Naive thymus-derived CD4-positive, alpha-beta T cell (primary cell): ENCODE data around the gene KRT81. TPM values are rescaled to one million over a fixed set of nuclear protein-coding genes. Genes with fewer than 3 reads are reported as not detected.

Experiments
- ATAC-seq: fragments of 150-1000 bp; cut with Tn5 transposase; 2 replicates; pipeline ENCODE4 v1.10.0; 2021; ENCODE audit warnings: mild to moderate bottlenecking, moderate library complexity
- CTCF ChIA-PET: fragments of 350-600 bp; sonication (Branson Sonifier 250); formaldehyde crosslinking; loops from one replicate; lab custom pipeline; 2021; ENCODE audit warnings: antibody characterized with exemption; lab: Charles Lee
- POLR2A ChIA-PET: fragments of 350-600 bp; sonication (Branson Sonifier 250); formaldehyde crosslinking; loops from one replicate; lab custom pipeline; 2021; ENCODE audit warnings: antibody characterized with exemption, inconsistent platforms; lab: Charles Lee
- DNase-seq, 9 donors: peaks; one replicate each; pipeline versions ENCODE4 v3.0.0 to v3.0.0-alpha.2; 2020 to 2022; ENCODE audit warnings: mixed read lengths in 1 of 9
- H3K27ac ChIP-seq: one replicate; pipeline ENCODE4 v1.7.0; 2013; ENCODE audit warnings: mild to moderate bottlenecking, low read depth, low read length, moderate library complexity
- H3K27me3 ChIP-seq, 2 donors: one replicate each; pipeline ENCODE4 v1.7.0; 2013; ENCODE audit warnings: low read length in 2 of 2, mild to moderate bottlenecking in 2 of 2, moderate library complexity in 2 of 2; ENCODE audit not compliant: control insufficient read depth in 2 of 2, insufficient read depth in 2 of 2
- H3K36me3 ChIP-seq, 3 experiments: 1 replicate in 2 of 3; 2 replicates in 1 of 3; pipeline ENCODE4 v1.7.0; 2013; ENCODE audit warnings: low read length in 3 of 3, mild to moderate bottlenecking in 3 of 3, moderate library complexity in 1 of 3; ENCODE audit not compliant: insufficient read depth in 3 of 3, control insufficient read depth in 2 of 3
- H3K4me1 ChIP-seq, 2 donors: one replicate each; pipeline ENCODE4 v1.7.0; 2013; ENCODE audit warnings: low read length in 2 of 2, mild to moderate bottlenecking in 2 of 2, moderate library complexity in 1 of 2; ENCODE audit not compliant: control insufficient read depth in 2 of 2, insufficient read depth in 2 of 2
- H3K4me3 ChIP-seq: 2 replicates; pipeline ENCODE4 v1.7.0; 2013; ENCODE audit warnings: mild to moderate bottlenecking, low read length
- H3K9me3 ChIP-seq, 3 experiments: 1 replicate in 2 of 3; 2 replicates in 1 of 3; pipeline ENCODE4 v1.7.0; 2013; ENCODE audit warnings: low read length in 3 of 3; ENCODE audit not compliant: control insufficient read depth in 2 of 3
- H3K27ac Mint-ChIP-seq, 9 donors: one replicate each; pipeline ENCODE4 v1.8.0; 2020 to 2022; ENCODE audit warnings: mixed read lengths in 9 of 9, mild to moderate bottlenecking in 8 of 9, moderate library complexity in 5 of 9, inconsistent platforms in 2 of 9
- H3K27me3 Mint-ChIP-seq, 5 donors: one replicate each; pipeline ENCODE4 v1.8.0; 2021 to 2022; ENCODE audit warnings: mixed read lengths in 5 of 5, mild to moderate bottlenecking in 1 of 5
- H3K36me3 Mint-ChIP-seq, 5 donors: one replicate each; pipeline ENCODE4 v1.8.0; 2020 to 2022; ENCODE audit warnings: mixed read lengths in 5 of 5, mild to moderate bottlenecking in 3 of 5, inconsistent platforms in 1 of 5
- H3K4me1 Mint-ChIP-seq, 7 donors: one replicate each; pipeline ENCODE4 v1.8.0; 2020 to 2022; ENCODE audit warnings: mixed read lengths in 7 of 7, mild to moderate bottlenecking in 3 of 7, inconsistent platforms in 1 of 7
- H3K4me3 Mint-ChIP-seq, 10 donors: one replicate each; pipeline ENCODE4 v1.8.0; 2020 to 2022; ENCODE audit warnings: mild to moderate bottlenecking in 10 of 10, mixed read lengths in 10 of 10, moderate library complexity in 6 of 10, inconsistent platforms in 2 of 10
- H3K9me3 Mint-ChIP-seq, 11 donors: one replicate each; pipeline ENCODE4 v1.8.0; 2020 to 2022; ENCODE audit warnings: mixed read lengths in 11 of 11, mild to moderate bottlenecking in 4 of 11, inconsistent platforms in 1 of 11, moderate library complexity in 1 of 11
- intact Hi-C, 2 donors: fragments of 100-400 bp; cut with micrococcal nuclease; formaldehyde crosslinking; loops; one replicate each; pipeline ENCODE4 v1.15.1; 2023
- polyA plus RNA-seq, 2 donors: library from polyadenylated mRNA; unstranded; fragments of 300-500 nt; fragmentation: Illumina TruSeq; gene quantifications; one replicate each; pipeline ENCODE4 v1.2.3, GENCODE V29; 2021
- total RNA-seq, 6 experiments: library from RNA in 5 of 6; stranded (reverse) in 5 of 6; gene quantifications; 1 replicate in 5 of 6; 2 replicates in 1 of 6; pipeline ENCODE4 v1.2.3 and lab custom pipeline; 2021 to 2026

The KRT81 gene
- total RNA-seq: under 1 TPM in 2 of 5 experiments, not detected in 3; 0.15 to 0.21 TPM
- not detected for polyA plus RNA-seq
- total RNA-seq (lab: John Stamatoyannopoulos, UW): 4.2 reads per million, percentile 21 among the genes with 10 or more reads in this experiment

GRCh38 chr12:52291267-52291935 lies at the start of gene KRT81:
TSS of gene KRT81 (minus strand) at chr12:52291534. CDS start at chr12:52291465, 69 bp downstream.
- peaks cover 0 to 19% (median 4%) of the 10 kb centered on the region in 7 donors for H3K4me1 Mint-ChIP-seq
- Histone ChIP-seq H3K27ac (no peak within 1 kb of the TSS), H3K36me3 (no peaks in the 10 kb centered on the region), H3K4me1 (no peaks in the 10 kb centered on the region), H3K4me3 (no peak within 1 kb of the TSS), H3K27me3 (no peaks in the 10 kb centered on the region), H3K9me3 (no peaks in the 10 kb centered on the region)
- intact Hi-C loops: no loop called here
- no peak for ATAC-seq
- H3K36me3 Mint-ChIP-seq: no peaks in the 10 kb centered on the region
- POLR2A ChIA-PET: no interaction called here
- H3K27ac Mint-ChIP-seq: no peak within 1 kb of the TSS
- H3K4me3 Mint-ChIP-seq: no peak within 1 kb of the TSS
- DNase-seq: no peak
- H3K27me3 Mint-ChIP-seq: peaks cover 0 to 39% (median 11%) of the 10 kb centered on the region in 5 donors
- CTCF ChIA-PET: no interaction called here
- no peaks in the 10 kb centered on the region for H3K9me3 Mint-ChIP-seq

- ChIA-PET POLR2A (no interaction called here), CTCF (interaction anchor here (1.2 to 1.5 kb wide), 2 partner anchors 10 to 11 kb away, joined by 4 to 5 read pairs; no protein-coding TSS in a partner anchor)
- Mint-ChIP-seq H3K27ac (peak overlapping the region in 1 of 9 donors; percentile 32), H3K9me3 (peaks cover 0 to 25% (median 8%) of the 10 kb centered on the region in 11 donors), H3K4me1 (no peaks in the 10 kb centered on the region), H3K27me3 (peaks cover 0 to 21% (median 12%) of the 10 kb centered on the region in 5 donors), H3K36me3 (peaks cover 0 to 9% (median 4%) of the 10 kb centered on the region in 5 donors), H3K4me3 (no peak overlapping the region)
- Histone ChIP-seq H3K4me3 (no peak overlapping the region), H3K4me1 (no peaks in the 10 kb centered on the region), H3K36me3 (no peaks in the 10 kb centered on the region), H3K9me3 (no peaks in the 10 kb centered on the region), H3K27ac (no peak overlapping the region), H3K27me3 (no peaks in the 10 kb centered on the region)
- ATAC-seq (no peak), DNase-seq (no peak)
- intact Hi-C loops: no loop called here
These were observed 47.1 kb upstream of the KRT81 start for GRCh38 chr12:52338241-52338960.

DNA sequence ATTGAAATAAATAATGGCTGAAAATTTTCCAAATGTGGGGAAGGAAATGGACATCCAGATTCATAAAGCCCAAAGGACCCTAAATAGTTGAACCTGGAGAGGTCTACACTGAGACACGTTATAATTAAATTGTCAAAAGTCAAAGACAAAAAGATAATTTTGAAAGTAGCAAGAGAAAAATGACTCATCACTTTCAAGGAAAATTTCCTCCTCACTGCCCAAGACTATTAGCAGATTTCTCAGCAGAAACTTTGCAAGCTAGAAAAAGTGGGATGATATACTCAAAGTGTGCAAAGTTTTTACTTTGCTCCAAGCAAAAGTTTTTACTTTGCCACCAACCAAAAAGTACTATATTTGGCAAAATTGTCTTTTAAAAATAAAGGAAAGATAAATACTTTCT lies 45.7 kb upstream of the KRT81 start:
- Histone ChIP-seq H3K27me3 (no peaks in the 10 kb centered on the region), H3K36me3 (no peaks in the 10 kb centered on the region), H3K9me3 (no peaks in the 10 kb centered on the region), H3K27ac (no peak overlapping the region), H3K4me1 (no peaks in the 10 kb centered on the region), H3K4me3 (no peak overlapping the region)
- peaks cover 0 to 26% (median 12%) of the 10 kb centered on the region in 5 donors for H3K27me3 Mint-ChIP-seq
- CTCF ChIA-PET: interaction anchor here (1.5 kb wide), 1 partner anchor 9 kb away, joined by 5 read pairs; no protein-coding TSS in a partner anchor
- peaks cover 0 to 25% (median 7%) of the 10 kb centered on the region in 11 donors for H3K9me3 Mint-ChIP-seq
- ATAC-seq (no peak), DNase-seq (no peak)
- no peaks in the 10 kb centered on the region for H3K4me1 Mint-ChIP-seq
- no peak overlapping the region for H3K4me3 Mint-ChIP-seq
- POLR2A ChIA-PET: no interaction called here
- H3K27ac Mint-ChIP-seq: no peak overlapping the region
- intact Hi-C loops: no loop called here
- H3K36me3 Mint-ChIP-seq: peaks cover 0 to 9% (median 4%) of the 10 kb centered on the region in 5 donors

GRCh38 chr12:52336641-52337040 lies 45.3 kb upstream of the KRT81 start:
- peaks cover 0 to 26% (median 12%) of the 10 kb centered on the region in 5 donors for H3K27me3 Mint-ChIP-seq
- H3K27ac Mint-ChIP-seq: no peak overlapping the region
- H3K27ac ChIP-seq: no peak overlapping the region
- no peaks in the 10 kb centered on the region for H3K4me1 Mint-ChIP-seq
- H3K9me3 Mint-ChIP-seq: peaks cover 0 to 25% (median 7%) of the 10 kb centered on the region in 11 donors
- H3K4me3 ChIP-seq: no peak overlapping the region
- ChIA-PET POLR2A (no interaction called here), CTCF (interaction anchor here (1.5 kb wide), 1 partner anchor 8 kb away, joined by 5 read pairs; no protein-coding TSS in a partner anchor)
- H3K27me3 ChIP-seq: no peaks in the 10 kb centered on the region
- H3K4me1 ChIP-seq: no peaks in the 10 kb centered on the region
- intact Hi-C loops: no loop called here
- H3K36me3 ChIP-seq: no peaks in the 10 kb centered on the region
- no peaks in the 10 kb centered on the region for H3K9me3 ChIP-seq
- H3K4me3 Mint-ChIP-seq: no peak overlapping the region
- DNase-seq (no peak), ATAC-seq (no peak)
- H3K36me3 Mint-ChIP-seq: peaks cover 0 to 9% (median 4%) of the 10 kb centered on the region in 5 donors

GRCh38 chr12:52335598-52336262 lies 44.4 kb upstream of the KRT81 start:
- no peaks in the 10 kb centered on the region for H3K27me3 ChIP-seq
- DNase-seq (no peak), ATAC-seq (no peak)
- intact Hi-C loops: no loop called here
- Mint-ChIP-seq H3K27me3 (peaks cover 0 to 26% (median 12%) of the 10 kb centered on the region in 5 donors), H3K4me3 (no peak overlapping the region), H3K9me3 (peaks cover 0 to 25% (median 7%) of the 10 kb centered on the region in 11 donors), H3K36me3 (peaks cover 0 to 9% (median 4%) of the 10 kb centered on the region in 5 donors), H3K4me1 (no peaks in the 10 kb centered on the region), H3K27ac (no peak overlapping the region)
- H3K36me3 ChIP-seq: no peaks in the 10 kb centered on the region
- H3K4me3 ChIP-seq: no peak overlapping the region
- no peaks in the 10 kb centered on the region for H3K9me3 ChIP-seq
- no peak overlapping the region for H3K27ac ChIP-seq
- no peaks in the 10 kb centered on the region for H3K4me1 ChIP-seq
- ChIA-PET POLR2A (no interaction called here), CTCF (interaction anchor here (0.6 kb wide), 1 partner anchor 179 kb away, joined by 3 read pairs; no protein-coding TSS in a partner anchor)

- H3K27ac ChIP-seq: no peak overlapping the region
- H3K4me3 ChIP-seq: no peak overlapping the region
- peaks cover 0 to 25% (median 7%) of the 10 kb centered on the region in 11 donors for H3K9me3 Mint-ChIP-seq
- no peak for ATAC-seq
- intact Hi-C loops: no loop called here
- peaks cover 0 to 26% (median 15%) of the 10 kb centered on the region in 5 donors for H3K27me3 Mint-ChIP-seq
- no peaks in the 10 kb centered on the region for H3K27me3 ChIP-seq
- no peak overlapping the region for H3K4me3 Mint-ChIP-seq
- no peak for DNase-seq
- no peak overlapping the region for H3K27ac Mint-ChIP-seq
- CTCF ChIA-PET: interaction anchor here (0.6 kb wide), 1 partner anchor 397 kb away, joined by 3 read pairs; no protein-coding TSS in a partner anchor
- POLR2A ChIA-PET: interaction anchor here (0.6 kb wide), 1 partner anchor 397 kb away, joined by 4 read pairs; no protein-coding TSS in a partner anchor
- no peaks in the 10 kb centered on the region for H3K4me1 Mint-ChIP-seq
- no peaks in the 10 kb centered on the region for H3K4me1 ChIP-seq
- no peaks in the 10 kb centered on the region for H3K9me3 ChIP-seq
- H3K36me3 Mint-ChIP-seq: peaks cover 0 to 9% (median 4%) of the 10 kb centered on the region in 5 donors
- H3K36me3 ChIP-seq: no peaks in the 10 kb centered on the region
These were observed 42.9 kb upstream of the KRT81 start for GRCh38 chr12:52334185-52334584.
